Cardiac atrium fibroblast (primary cell): ENCODE data around the gene ACTC1. TPM values are rescaled to one million over a fixed set of nuclear protein-coding genes. Genes with fewer than 3 reads are reported as not detected.

ENCODE experiments used
- total RNA-seq: library from RNA; depleted of rRNA; stranded (reverse); fragments of >200 nt; gene quantifications from 2 replicates; pipeline ENCODE4 v1.2.3, GENCODE V29; 2015

ACTC1 gene
- total RNA-seq: not detected in 2 replicates

DNA sequence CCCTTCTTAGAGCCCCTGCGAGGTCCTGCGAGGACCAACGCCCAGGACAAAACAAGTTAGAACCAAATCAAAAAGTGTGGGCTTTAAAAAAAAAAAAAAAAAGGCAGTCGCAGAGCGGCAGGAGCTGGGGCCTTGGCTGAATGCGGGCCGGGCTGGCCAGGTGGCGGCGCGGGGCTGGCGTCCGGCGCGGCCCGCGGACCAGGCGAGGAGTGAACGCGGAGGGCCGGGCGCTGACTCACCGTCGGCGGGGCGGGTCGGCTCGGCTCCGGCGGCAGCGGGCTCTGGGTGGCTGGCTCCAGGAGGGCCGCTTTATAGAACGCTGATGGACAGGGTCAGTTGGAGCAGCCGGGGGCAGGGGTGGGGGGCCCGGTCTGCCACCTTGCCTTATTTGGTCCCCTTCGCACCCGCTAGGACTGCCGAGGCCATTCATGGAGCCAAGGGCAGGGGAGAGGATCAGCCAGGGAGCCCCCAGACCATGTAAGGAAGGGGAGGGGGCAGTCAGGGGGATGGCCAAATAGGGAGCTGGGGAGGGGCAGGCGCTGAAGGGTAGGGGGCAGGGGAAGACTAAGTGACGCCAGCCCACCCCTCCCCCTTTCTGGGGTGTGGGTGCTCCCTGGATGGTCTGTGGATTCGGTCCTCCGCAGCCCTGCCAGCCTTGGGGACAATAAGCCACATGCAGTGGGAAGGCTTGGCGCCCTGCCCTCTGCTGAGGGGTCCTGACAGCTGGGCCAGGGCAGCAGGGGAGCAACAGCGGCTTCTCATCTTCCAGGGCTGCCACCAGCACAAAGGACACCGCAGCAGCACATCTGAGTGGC is at the start of gene ACTC1:
TSS of gene ACTC1 (minus strand) at position 283 of the 815 bp plus-strand sequence. CDS start 741 bp downstream, outside the sequence.

DNA sequence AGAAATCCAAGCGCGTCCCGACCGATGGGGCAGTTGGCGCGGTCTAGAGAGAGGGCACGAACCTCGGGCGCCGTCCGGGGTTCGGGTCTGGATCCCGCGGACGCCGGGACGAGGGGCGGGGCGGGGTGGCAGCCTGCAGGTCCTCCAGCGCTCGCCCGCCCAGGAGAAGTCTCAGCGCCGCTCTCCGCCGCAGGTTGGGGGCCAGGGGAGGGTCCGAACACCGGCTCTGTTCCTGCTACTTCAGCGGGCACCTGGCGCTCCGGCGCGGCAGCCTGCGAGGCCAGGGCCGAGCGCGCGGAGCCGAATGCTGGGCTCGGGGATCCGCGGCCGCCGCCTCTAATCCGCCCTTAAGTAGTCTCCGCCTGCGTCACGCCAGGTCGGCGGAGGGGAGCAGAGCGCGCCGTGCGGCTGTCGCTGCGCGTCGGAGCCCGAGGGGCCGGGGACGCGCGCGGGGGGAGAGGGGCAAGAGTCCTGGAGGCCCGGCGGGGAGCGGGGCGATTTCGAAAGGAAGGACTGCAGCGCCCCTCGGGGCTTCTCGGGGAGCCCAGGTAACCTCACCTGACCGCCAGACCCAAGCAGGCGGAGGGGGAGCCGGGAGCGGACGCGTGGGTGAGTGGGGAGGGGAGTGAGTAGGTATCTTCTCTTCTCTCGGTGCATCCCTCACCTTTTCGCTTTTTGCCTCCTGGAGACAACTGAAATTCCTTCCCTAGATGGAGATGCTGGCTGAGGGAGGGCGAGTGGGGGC is 40.5 kb downstream of the ACTC1 start, which contains the start of gene GJD2:
TSS of gene GJD2 (minus strand) at position 325 of the 745 bp plus-strand sequence. CDS start 510 bp downstream, outside the sequence.

Other genes starting within 250 kb of the ACTC1 start
- gene GOLGA8B, start 211.9 kb downstream of the ACTC1 start, total RNA-seq: 1.6 and 22.2 TPM in 2 replicates
- gene GJD2, start 40.6 kb downstream of the ACTC1 start, total RNA-seq: not detected in 2 replicates
- 11.2 and 15.1 TPM in 2 replicates for gene AQR, start 174.2 kb upstream of the ACTC1 start, total RNA-seq
- 13.2 and 25.8 TPM in 2 replicates for gene ZNF770, start 192.7 kb upstream of the ACTC1 start, total RNA-seq